Activated T-helper 1 cell treated with Interleukin-2 at 50 U/mL for 16 hours (primary cell): ENCODE data around the gene IL17RA.

Experiments used
- DNase-seq: peaks from one replicate; pipeline ENCODE4 v3.0.0-alpha.2; 2020; ENCODE audit warnings: low read depth

IL17RA gene

DNA sequence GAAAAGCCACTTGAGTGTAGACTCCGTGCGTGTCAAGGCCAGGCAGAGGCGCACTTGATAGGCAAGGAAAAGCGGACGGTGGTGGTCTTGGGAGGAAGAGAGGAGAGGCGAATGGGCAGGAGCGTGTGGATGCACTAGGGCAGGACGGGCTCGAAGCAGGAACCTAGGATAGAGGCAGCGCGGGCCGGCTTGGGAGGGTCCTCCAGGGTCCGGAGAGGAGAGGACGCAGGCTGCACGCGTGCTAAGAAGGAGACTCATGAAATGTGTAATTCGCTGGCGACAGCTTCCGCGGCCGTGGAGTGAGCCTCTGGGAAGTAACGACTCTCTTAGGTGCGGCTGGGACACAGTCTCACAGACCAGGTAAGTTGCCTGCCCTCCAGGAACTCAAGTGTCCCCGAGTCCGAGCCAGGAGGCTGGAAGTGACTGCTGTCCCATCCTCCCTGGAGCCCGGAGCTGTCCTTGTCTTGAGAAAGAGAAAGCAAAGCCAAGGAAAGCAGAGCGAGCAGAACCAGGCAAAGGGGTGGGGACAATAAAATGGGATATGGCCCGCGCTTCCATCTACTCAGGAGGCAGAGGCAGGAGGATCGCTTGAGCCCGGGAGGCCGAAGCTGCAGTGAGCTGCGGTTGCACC is 874 bp upstream of the IL17RA start:
- DNase-seq = no peak

DNA sequence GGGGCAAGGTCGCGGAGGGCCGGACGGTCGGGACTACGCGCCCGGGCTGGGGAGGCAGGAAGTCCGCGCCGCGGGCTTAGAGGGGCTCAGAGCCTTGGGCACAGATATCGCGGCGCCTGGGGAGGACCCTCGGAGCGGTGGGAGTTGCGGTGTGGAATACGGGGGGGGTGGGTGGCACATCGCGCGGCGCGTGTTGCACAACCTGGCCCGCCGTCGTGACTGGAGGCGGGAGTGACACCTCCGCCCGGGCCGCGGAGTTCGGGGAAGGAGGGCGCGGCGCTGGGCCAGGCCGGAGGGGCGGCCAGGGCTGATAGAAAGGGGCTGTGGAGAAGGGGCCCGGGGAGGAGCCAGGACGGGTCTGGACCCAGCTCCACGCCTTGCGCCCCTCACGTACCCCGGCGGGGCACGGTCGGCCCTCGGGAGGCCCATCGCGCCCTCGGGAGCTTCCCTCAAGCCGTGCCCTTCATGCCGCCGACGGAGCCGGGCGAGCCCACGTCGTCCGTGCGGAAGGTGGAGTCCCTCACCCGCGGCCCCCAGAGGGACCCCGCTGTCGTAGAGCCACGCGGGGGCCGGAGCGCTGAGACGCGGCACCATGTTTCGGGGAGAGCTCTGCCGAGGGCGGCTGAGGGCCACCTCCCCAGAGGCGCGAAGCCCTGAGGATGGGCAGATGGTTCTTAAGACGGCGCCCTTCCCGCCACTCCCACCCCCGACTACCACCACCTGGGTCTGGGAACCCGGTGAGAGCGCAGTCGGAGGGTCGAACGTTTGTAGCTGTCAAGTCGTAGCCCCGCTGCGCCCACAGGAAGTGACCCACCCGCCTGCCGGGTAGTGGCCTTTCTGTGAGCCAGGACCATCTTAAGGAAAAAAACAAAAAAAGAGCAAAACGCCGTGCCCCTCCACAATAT is 729 bp downstream of the IL17RA start:
- no peak for DNase-seq

- DNase-seq = no peak
These were observed 1.5 kb downstream of the IL17RA start for GRCh38 chr22:17086296-17086695.

- DNase-seq = no peak
These were observed 2.1 kb downstream of the IL17RA start for GRCh38 chr22:17086788-17087497.

GRCh38 chr22:17087498-17088131 is 2.8 kb downstream of the IL17RA start:
- no peak for DNase-seq

GRCh38 chr22:17090550-17090949 is 5.8 kb downstream of the IL17RA start:
- DNase-seq = no peak

GRCh38 chr22:17091851-17092250 is 7.1 kb downstream of the IL17RA start:
- no peak for DNase-seq

DNA sequence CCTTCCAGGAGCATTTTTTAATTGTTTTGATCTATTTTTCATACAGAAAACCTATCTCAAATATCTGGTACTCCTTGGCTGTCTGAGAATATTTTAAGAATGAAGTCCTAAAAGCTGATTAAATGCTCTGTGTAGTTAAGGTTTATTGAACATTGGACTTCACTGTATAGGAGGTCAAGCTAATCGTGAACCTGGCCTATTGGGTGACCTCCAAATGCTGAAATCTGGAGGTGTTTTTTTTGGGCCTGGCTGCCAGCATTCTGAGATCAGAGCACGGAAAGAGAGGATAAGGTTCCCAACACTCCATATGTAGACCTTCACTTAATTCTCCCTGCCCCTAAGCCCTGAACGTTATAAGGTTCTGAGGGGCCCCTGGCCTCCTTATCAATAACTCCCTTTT is 8.3 kb downstream of the IL17RA start:
- DNase-seq = no peak

- DNase-seq = no peak
These were observed 10.7 kb downstream of the IL17RA start for GRCh38 chr22:17095538-17095937.

DNA sequence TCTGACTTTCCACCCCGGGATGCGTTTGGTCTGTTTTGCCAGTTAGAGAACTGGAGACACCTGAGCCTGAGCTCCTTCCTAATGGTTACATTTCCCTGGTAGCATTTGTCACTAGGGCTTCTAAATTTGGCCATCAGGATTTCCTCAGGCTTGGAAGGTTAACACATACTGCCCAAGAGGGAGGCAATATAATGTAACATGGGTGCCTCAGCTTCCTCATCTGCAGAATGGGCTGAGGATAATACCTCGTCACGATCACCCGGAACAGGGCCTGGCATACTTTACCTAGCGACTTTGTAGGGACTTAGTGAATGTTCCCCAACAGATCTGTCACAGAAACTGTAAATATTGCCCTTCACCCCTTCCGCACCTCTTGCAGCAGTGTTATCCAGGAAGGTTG is 11.3 kb downstream of the IL17RA start:
- no peak for DNase-seq

DNA sequence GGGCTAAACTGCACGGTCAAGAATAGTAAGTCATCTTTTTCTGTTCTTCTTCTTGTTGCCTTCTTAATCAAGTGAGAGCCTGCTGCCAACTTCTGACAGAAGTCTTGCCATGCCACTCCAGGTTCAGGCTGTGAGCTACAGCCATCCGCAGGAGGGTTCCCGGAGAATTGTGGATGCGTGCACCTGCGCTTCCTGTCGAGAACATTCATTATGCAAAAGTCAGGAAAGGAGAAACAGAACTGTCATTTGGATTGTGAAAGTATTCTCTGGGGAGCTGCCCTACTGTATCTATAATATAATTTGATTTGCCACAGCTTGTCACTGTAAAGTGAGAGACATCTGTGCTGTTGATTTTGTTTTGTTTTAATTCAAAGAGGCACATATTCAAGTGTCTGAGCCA is 12.3 kb downstream of the IL17RA start:
- DNase-seq = no peak

DNA sequence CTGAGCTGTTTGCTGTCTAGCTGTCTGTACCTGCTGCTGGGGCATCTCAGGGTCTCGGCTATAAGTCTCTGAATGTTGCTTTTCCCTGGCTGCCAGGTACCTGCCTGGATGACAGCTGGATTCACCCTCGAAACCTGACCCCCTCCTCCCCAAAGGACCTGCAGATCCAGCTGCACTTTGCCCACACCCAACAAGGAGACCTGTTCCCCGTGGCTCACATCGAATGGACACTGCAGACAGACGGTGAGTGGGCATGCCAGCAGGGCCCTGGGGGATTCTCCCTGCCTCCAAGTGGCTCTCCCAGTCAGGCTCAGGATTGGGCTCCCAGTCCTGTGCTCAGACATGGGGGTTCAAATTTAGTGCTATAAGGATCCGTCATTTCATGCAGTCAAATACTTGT is 12.9 kb downstream of the IL17RA start:
- DNase-seq = no peak

DNA sequence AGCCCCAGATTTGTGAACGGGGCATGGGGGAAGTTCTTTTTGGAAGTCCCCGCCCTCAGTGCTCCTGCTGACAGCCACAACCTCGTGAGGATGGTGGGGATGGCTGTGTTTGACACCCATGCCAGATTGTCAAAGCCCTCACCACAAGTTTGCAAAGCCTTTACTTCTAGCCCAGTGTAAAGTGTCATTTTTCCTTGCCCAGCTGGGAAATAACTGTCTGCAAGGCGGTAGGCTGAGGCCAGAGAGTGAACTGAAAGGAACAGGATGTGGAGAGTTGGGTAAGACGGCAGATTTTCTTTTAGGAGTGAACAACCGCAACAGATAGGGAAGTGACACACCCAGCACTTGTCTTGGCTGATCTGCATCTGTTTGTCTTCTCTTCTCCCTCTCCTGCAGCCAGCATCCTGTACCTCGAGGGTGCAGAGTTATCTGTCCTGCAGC is 13.6 kb downstream of the IL17RA start:
- no peak for DNase-seq

GRCh38 chr22:17100621-17101020 is 15.8 kb downstream of the IL17RA start:
- DNase-seq = no peak

DNA sequence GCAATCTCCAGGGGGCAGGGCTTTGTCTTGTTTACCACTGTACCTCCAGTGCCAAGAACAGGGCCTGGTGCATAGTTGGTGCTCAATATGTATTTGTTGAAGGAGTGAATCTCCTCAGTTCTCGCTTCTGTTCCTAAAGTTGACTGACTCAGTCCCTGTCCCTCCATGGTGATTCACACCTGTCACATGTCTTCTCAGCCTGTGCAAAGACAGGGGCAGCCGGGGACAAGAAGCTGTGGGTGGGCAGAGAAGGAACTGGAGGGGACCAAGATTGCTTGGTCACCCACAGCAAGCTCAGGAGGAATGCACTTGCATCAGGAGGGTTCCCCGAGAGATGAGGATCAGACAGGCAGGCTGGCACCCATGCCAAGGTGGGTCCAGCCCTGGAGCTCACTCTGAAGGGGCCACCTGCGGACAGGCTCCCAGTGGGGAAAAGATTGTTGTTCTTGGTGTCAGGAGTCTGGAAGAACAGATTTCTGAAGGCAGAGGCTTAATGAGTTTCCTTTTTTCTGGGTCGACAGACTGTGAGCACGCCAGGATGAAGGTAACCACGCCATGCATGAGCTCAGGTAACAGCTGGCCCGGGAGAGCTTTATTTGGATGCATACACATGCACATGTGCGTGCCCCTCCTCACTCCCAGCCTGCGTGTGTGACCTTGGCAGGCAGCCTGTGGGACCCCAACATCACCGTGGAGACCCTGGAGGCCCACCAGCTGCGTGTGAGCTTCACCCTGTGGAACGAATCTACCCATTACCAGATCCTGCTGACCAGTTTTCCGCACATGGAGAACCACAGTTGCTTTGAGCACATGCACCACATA is 16.9 kb downstream of the IL17RA start:
- no peak for DNase-seq

GRCh38 chr22:17102297-17102667 is 17.5 kb downstream of the IL17RA start:
- no peak for DNase-seq

DNA sequence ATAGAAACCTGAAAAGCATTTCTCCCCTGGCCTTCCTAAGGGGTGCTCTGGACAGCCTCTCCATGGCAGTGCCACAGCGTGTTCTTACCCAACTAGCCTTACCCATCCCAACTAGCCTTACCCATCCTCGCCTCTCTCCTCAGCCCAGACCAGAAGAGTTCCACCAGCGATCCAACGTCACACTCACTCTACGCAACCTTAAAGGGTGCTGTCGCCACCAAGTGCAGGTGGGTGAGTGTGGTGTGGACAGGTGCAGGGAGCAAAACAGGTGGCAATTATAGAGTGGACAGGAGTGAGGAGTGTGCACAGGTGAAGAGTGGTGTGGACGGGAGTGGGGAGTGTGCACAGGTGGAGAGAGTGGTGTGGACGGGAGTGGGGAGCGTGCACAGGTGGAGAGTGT is 18.6 kb downstream of the IL17RA start:
- DNase-seq = no peak

GRCh38 chr22:17104336-17104935 is 19.6 kb downstream of the IL17RA start:
- DNase-seq = no peak

DNA sequence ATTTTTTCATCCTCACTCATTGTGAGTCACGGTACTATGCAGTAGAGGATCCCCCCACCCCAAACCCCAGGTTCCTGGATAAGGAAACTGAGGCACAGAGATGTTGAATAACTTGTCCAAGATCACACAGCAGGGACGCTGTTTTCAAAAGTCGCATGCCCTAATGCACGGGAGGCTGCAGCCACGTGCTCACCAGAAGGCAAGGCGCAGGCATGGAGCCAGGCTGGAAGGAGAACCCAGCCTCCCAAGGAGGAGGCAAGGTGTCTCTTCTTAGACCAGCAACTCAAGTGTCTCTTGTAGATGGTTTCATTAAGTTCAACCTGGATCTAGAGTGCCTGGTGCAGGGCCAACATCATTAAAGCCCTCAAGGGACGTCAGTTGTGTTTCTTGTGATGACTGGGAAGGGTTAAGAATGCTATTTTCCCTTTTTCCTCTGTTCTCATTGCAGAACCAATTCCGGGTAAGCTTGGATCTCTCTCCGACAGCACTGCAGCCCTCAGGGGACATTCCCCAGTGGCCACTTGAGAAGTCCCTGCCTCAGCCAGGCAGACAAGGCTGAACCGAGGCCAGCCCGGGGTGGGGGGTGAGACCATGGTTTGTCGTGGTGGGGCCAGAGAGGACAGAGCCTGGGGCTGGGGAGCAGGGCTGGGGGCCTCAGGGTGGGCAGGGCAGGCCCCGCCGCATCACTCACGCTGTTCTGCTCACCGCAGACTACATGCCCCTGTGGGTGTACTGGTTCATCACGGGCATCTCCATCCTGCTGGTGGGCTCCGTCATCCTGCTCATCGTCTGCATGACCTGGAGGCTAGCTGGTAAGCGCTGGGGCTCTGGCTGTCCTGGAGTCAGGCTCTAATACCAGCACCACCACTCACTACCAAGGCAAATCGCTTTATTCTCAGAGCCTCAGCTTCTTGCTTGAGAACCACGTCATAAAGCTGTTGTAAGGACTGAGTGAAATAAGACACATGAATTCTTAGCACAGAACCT is 20.6 kb downstream of the IL17RA start:
- DNase-seq = no peak
